Measurements from ENCODE around the gene RASSF3.

DNA sequence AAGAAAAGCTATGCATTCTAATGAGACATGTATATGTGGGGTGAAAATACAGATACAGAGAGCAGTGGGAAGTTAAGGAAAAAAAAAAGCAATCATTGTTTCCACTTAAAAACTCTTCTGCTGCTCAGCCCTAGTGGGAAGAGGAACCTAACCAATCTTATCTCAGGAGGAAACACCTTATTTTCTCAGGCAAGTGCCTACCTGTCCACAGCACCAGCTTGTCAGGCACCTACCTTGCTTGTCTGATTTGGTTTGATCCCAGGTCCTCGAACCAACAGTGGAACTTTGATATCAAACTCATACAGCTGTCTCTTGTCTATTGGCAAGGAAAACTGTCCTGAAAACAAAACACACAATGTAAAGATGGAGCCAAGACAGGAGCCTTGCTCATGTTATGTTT lies 126.5 kb downstream of the RASSF3 start:
- TF ChIP-seq CTCF (IDR thresholded peaks at IDR 0.05) (no peak), EP300 (IDR thresholded peaks at IDR 0.05) (no peak), POLR2A (IDR thresholded peaks at IDR 0.05) (no peak)
